GM18499 (cell line): ENCODE results near the gene GGA2.

Source experiments
- ATAC-seq: cut with Tn5 transposase; IDR thresholded peaks from one replicate; pipeline ENCODE4 v1.9.1; 2021; ENCODE audit warnings: moderate number of reproducible peaks; ENCODE audit not compliant: insufficient read depth, unreplicated experiment

Gene GGA2

DNA sequence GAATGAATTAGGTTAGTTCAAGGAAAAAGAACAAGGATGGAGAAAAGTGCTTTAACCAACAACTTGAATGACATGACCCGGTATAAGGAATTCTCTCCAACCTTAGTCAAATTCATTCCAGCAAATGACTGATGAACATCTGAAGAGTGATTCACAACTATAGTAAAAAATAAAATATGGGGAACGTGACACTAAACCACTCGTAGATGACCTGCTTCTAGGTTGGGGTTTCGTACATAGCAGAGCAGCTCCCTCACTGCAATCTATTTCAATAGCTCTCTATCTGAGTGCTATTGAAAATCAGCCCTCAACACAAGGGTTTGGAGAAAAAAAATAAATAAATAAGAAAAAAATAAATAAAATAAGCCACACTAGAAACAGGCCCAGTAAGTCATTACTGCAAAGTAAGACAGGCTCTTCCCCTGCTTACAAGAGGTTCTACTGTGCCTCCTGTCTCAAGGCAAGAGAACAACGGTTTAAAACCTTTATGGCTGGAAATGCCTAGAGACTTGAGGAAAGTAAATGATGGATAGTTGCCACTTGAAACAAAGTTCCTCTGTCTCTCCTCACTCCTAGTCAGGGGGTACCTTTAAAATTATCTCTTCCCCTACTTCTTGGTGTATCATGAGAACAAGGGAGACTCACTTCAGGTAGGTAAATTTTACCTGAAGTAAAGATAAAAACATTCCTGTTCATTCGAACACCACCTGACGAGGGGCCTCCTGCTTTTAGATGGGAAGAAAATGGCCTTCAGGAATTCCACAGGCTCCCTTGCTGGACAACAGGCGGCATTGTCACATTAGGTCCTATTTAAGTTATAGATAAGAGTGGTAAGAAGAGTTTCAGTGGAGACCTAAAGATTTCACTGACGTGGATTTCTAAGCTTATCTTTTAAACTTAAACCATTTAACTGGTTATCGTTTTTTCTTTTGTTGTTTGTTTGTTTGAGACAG lies 77.8 kb downstream of the GGA2 start:
- no peak for ATAC-seq

DNA sequence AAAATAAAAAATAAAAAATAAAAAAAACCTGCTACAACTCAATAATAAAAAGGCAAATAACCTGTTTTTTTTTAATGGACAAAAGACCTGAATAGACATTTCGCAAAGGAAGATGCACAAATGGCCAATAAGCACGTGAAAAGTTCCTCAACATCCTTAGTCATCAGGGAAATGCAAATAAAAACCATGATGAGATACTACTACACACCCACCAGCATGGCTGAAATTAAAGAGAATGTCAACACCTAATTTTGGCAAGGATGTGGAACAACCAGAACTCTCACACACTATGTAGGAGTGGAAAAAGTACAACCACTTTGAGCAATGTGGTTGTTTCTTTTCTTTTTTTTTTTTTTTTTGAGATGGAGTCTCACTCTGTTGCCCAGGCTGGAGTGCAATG lies 81.9 kb downstream of the GGA2 start:
- no peak for ATAC-seq

DNA sequence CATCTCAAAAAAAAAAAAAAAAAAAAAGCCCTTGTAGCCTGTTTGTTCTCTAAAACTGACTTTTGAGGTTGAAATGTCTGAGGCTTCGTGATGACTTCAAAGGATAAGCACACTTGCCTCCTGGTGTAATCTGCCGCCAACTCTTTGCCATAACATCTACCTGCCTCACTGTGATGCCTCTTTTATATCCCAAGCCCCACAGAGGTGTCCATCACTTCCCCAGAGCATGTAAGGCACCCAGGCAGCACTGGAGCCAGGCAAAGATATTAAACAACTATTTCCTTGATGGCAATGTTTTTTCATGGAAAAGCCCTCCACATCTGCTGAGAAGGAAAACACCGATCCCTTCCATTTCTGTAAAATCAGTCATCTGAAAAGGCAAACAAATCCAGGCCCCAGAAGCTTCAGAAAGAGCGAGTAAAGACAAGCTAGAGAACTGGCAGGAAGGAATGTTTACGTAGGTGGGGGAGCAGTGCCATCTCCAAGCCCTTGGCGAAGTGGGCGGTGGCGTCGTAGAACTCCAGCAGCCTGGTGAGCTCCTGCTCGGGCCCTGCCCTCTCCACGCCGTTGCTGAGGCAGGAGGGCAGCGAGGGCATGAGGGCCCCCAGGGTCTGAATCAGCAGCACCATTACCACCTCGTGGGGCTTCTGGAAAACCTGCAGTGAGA lies 85.9 kb downstream of the GGA2 start:
- ATAC-seq, result no peak

DNA sequence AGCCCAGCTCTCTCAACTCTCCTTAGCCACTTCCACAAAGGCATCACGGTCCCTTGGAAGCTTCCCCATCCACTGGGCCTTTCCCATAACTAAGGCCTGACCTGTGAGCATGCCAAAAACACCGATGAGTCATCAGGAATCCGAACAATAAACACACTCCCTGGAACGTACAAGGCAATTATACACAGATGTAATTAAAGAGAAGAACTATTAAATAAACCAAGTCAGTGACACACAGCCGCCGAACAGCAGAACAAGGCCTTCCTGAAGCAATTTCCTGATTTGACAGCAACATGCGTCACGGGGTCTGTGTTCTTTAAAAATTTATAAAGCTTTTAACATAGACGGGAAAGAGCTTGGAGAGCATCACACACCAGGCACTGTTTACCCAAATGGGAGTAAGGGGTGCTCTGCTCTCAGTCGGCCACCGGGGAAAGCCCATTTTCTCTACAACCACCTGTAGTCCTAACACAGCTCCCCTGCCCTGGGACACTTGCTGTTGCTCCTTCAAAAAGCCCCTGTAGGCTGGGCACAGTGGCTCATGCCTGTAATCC lies 86.7 kb downstream of the GGA2 start:
- ATAC-seq, result no peak

DNA sequence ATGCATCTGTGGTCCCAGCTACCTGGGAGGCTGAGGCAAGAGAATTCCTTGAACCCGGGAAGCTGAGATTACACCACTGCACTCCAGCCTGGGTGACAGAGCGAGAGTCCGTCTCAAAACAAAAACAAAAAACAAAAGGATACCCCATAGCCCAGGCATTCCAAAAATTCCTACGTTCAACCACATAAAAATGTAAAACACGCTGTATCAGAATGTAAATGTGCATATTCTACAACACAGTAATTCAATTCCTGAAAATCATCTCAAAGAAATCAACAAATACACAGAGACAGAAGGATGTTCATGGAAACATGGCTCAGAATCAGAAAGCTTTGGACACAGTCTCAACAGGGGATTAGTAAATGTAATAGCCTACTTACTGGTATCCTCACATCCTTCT lies 90.3 kb downstream of the GGA2 start:
- ATAC-seq, result no peak

DNA sequence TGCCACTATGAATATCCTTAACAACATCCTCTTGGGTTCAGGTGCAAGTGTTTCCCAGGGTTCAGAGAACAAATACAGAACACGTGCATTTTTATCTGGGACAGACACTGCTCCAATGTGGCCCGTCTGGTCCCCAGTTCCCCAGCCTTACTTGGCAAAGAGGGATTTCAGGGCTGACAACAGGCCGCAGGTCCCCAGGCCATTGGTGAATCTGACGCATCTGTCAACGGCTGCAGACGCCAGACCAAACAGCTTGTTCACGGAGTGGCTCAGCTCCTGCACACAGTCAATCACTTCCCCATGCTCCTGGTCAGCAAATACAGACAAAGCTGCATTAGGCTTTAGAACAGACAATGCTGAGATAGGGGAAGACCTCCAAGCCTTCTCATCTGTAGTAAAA lies 93.5 kb downstream of the GGA2 start:
- ATAC-seq, result no peak

DNA sequence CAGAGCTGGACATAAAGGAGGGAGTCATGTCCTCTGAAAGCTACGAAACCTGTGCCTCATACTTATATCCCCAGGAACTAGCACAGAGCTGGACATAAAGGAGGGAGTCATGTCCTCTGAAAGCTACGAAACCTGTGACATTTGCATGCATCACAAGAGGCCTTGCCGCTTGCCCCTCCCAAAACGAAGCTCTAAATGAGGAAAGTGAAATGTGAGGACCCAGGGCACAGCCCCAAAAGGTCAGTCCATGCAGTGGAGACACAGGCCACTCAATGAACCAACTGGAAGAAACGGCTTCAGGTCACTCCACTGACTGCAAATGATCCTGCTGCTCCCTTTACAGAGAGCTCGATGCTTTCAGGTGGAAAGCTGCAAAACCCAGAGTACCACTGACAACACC lies 95.6 kb downstream of the GGA2 start:
- ATAC-seq, result no peak
